Measurements from ENCODE around the gene DGKB. TPM values are rescaled to one million over a fixed set of nuclear protein-coding genes. Genes with fewer than 3 reads are reported as not detected.

The DGKB gene
- total RNA-seq, 1 donor = not detected

GRCh38 chr7:14894826-14895225 lies 7.7 kb downstream of the DGKB start:
- no peak for DNase-seq (ENCODE audit: low read depth)
- TF ChIP-seq, protein P1, sequence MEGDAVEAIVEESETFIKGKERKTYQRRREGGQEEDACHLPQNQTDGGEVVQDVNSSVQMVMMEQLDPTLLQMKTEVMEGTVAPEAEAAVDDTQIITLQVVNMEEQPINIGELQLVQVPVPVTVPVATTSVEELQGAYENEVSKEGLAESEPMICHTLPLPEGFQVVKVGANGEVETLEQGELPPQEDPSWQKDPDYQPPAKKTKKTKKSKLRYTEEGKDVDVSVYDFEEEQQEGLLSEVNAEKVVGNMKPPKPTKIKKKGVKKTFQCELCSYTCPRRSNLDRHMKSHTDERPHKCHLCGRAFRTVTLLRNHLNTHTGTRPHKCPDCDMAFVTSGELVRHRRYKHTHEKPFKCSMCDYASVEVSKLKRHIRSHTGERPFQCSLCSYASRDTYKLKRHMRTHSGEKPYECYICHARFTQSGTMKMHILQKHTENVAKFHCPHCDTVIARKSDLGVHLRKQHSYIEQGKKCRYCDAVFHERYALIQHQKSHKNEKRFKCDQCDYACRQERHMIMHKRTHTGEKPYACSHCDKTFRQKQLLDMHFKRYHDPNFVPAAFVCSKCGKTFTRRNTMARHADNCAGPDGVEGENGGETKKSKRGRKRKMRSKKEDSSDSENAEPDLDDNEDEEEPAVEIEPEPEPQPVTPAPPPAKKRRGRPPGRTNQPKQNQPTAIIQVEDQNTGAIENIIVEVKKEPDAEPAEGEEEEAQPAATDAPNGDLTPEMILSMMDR (IDR thresholded peaks at IDR 0.05; ENCODE audit: insufficient read depth, low read depth, low read length) = no peak
- H3K4me3 ChIP-seq (ENCODE audit: low read depth, low read length) = no peak overlapping the region

GRCh38 chr7:14892961-14893360 lies 9.6 kb downstream of the DGKB start:
- TF ChIP-seq, protein P1 (IDR thresholded peaks at IDR 0.05; ENCODE audit: insufficient read depth, low read depth, low read length) = no peak
- H3K4me3 ChIP-seq (ENCODE audit: low read depth, low read length) = no peak overlapping the region
- DNase-seq (ENCODE audit: low read depth) = no peak

- no peak overlapping the region for H3K4me3 ChIP-seq (ENCODE audit: low read depth, low read length)
These were observed 11.3 kb downstream of the DGKB start for GRCh38 chr7:14891289-14891688.

DNA sequence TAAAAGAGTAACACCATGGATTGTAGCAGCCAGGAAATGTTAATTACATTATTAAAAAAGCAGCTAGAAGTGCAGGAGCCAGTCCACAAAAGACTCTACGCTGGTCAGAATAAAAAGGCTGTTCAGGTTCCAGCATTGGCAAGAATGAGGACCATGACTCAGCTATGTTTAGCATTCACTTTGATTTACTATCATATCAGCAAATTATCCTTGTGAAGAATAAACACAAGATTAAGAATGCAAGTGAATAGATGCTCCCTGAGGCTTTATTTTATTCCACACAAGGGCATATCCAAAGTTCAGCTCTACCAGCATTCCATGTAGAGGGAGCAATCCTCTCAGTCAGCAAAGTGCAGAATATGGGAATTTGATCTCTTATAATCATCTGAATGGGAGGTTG lies 13.6 kb downstream of the DGKB start:
- DNase-seq (ENCODE audit: low read depth) = no peak
- no peak overlapping the region for H3K4me3 ChIP-seq (ENCODE audit: low read depth, low read length)
- TF ChIP-seq, protein P1 (IDR thresholded peaks at IDR 0.05; ENCODE audit: insufficient read depth, low read depth, low read length) = no peak

More at GRCh38 chr7:14891289-14891688, 11.3 kb downstream of the DGKB start:
- no peak for DNase-seq (ENCODE audit: low read depth)
- TF ChIP-seq, protein P1 (IDR thresholded peaks at IDR 0.05; ENCODE audit: insufficient read depth, low read depth, low read length) = no peak

GRCh38 chr7:14886533-14886932 lies 16.0 kb downstream of the DGKB start:
- no peak overlapping the region for H3K4me3 ChIP-seq (ENCODE audit: low read depth, low read length)
- TF ChIP-seq, protein P1 (IDR thresholded peaks at IDR 0.05; ENCODE audit: insufficient read depth, low read depth, low read length) = no peak
- no peak for DNase-seq (ENCODE audit: low read depth)

- TF ChIP-seq, protein P1 (IDR thresholded peaks at IDR 0.05; ENCODE audit: insufficient read depth, low read depth, low read length) = no peak
- no peak overlapping the region for H3K4me3 ChIP-seq (ENCODE audit: low read depth, low read length)
- no peak for DNase-seq (ENCODE audit: low read depth)
These were observed 26.5 kb downstream of the DGKB start for GRCh38 chr7:14875941-14876587.

DNA sequence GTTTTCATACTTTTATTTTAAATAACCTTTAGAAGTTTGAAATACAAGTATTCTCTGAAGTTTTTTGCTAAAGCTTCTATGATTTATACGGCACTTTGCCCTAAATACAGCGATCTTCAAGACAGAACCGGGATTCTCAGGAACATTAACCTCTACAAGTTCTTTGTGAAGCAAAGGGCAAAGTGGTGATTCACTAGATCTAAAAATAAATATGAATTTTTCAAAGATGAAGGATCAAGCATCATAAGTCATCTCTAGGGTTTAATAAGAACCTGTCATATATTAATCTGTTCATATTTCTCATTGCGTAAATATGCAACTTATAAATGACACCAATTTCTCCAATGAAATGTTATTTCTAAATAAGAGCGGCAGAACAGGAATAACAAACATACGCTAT lies 30.7 kb downstream of the DGKB start:
- no peak for DNase-seq (ENCODE audit: low read depth)
- TF ChIP-seq, protein P1 (IDR thresholded peaks at IDR 0.05; ENCODE audit: insufficient read depth, low read depth, low read length) = no peak
- no peak overlapping the region for H3K4me3 ChIP-seq (ENCODE audit: low read depth, low read length)

All from fibroblast of villous mesenchyme (primary cell).